ENCODE data around the gene KSR1. TPM values are rescaled to one million over a fixed set of nuclear protein-coding genes. Genes with fewer than 3 reads are reported as not detected.
"Not testable (repeated sequence)": the region's sequence is repeated elsewhere in the genome, so short reads cannot be mapped to it uniquely, and the experiment has no call there.

The KSR1 gene
- total RNA-seq, 1 experiment from 2014 or later: 41.7 TPM

DNA sequence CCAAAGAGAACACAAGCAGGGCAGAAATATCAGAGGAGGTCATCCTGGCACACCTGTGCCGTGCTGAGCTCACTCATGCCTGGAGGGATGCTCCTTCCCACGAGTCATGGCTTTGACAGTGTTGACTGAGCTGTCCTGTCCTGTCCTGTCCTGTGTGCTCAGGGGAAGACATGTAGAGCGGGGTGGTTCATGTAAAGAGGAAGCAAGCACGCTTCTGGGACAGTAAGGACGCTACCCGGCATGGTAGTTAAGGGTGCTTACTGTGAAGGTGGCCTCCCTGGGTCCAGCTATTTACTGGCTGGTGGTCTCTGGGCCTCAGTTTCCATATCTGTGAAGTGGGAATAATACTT lies 175.1 kb downstream of the KSR1 start:
- TF ChIP-seq, protein P1, sequence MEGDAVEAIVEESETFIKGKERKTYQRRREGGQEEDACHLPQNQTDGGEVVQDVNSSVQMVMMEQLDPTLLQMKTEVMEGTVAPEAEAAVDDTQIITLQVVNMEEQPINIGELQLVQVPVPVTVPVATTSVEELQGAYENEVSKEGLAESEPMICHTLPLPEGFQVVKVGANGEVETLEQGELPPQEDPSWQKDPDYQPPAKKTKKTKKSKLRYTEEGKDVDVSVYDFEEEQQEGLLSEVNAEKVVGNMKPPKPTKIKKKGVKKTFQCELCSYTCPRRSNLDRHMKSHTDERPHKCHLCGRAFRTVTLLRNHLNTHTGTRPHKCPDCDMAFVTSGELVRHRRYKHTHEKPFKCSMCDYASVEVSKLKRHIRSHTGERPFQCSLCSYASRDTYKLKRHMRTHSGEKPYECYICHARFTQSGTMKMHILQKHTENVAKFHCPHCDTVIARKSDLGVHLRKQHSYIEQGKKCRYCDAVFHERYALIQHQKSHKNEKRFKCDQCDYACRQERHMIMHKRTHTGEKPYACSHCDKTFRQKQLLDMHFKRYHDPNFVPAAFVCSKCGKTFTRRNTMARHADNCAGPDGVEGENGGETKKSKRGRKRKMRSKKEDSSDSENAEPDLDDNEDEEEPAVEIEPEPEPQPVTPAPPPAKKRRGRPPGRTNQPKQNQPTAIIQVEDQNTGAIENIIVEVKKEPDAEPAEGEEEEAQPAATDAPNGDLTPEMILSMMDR (conservative IDR thresholded peaks at IDR 0.05; ENCODE audit: low read depth, low read length): no peak
- TF ChIP-seq EZH2 (IDR thresholded peaks at IDR 0.05; ENCODE audit: borderline replicate concordance, low read depth, low read length, poor library complexity, severe bottlenecking): no peak
- Histone ChIP-seq H3K27ac (ENCODE audit: low read depth, low read length, poor library complexity, severe bottlenecking) (no peak overlapping the region), H3K4me1 (ENCODE audit: insufficient read depth, low read length, poor library complexity, severe bottlenecking) (no peaks in the 10 kb centered on the region), H3K4me3 (ENCODE audit: low read depth, low read length, poor library complexity, severe bottlenecking) (no peak overlapping the region), H3K36me3 (ENCODE audit: insufficient read depth, low read length, poor library complexity, severe bottlenecking) (no peaks in the 10 kb centered on the region), H3K9me3 (ENCODE audit: low read depth, low read length, poor library complexity, severe bottlenecking) (no peaks in the 10 kb centered on the region), H3K27me3 (replicated peaks; ENCODE audit: insufficient read depth, low read depth, low read length, poor library complexity) (no peaks in the 10 kb centered on the region)
- POLR2A ChIA-PET (ENCODE audit: low non-redundant PET): no interaction called here
- CTCF ChIA-PET: no interaction called here
- no TSS peak for BruUV-seq (replicated peaks)
- intact Hi-C loops (cut with micrococcal nuclease; ENCODE audit: unreplicated experiment): no loop called here
- DNase-seq (ENCODE audit: low spot score): no peak

DNA sequence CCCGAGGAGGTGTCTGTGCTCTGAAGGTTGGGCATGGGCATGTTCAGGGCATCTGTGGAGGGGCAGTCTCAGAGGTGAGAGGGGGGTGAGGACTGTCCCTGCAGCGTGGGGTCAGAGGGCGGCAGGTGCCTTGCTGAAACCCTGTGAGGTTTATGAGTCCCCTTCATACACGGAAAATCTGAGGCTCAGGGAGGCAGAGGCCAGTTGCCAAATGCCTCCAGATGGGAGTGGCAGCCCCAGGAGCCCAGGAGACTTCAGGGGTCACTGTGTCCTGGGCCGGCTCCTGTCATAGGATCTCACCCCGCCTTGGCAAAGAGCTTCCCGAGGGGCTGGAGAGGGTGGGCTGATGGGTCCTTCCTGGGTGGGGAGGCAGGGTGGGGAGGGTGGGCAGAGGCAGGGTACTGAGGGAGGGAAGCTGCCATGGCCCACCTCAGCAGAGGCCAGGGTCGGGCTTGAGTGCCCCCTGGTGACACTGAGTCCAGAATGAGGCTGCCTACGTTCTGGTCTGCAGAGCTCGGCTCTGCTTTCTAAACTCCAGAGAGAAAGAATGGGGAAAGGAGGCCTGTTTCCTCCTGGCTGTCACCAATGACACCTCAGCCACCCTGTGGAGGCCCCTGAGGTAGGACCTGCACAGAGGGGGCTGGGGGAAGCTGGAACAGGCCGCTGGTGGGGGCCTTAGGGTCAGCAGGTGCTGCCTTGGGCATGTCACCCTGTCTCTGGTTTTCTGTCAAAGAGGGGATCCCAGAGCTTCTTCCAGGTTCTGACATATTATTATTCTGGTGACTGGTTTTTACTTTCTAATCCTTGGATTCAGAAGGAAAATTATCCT lies 175.9 kb downstream of the KSR1 start:
- Histone ChIP-seq H3K4me3 (ENCODE audit: low read depth, low read length, poor library complexity, severe bottlenecking) (no peak overlapping the region), H3K9me3 (ENCODE audit: low read depth, low read length, poor library complexity, severe bottlenecking) (no peaks in the 10 kb centered on the region), H3K36me3 (ENCODE audit: insufficient read depth, low read length, poor library complexity, severe bottlenecking) (no peaks in the 10 kb centered on the region), H3K27me3 (replicated peaks; ENCODE audit: insufficient read depth, low read depth, low read length, poor library complexity) (no peaks in the 10 kb centered on the region), H3K4me1 (ENCODE audit: insufficient read depth, low read length, poor library complexity, severe bottlenecking) (no peaks in the 10 kb centered on the region), H3K27ac (ENCODE audit: low read depth, low read length, poor library complexity, severe bottlenecking) (no peak overlapping the region)
- intact Hi-C loops (cut with micrococcal nuclease; ENCODE audit: unreplicated experiment): no loop called here
- no peak for TF ChIP-seq EZH2 (IDR thresholded peaks at IDR 0.05; ENCODE audit: borderline replicate concordance, low read depth, low read length, poor library complexity, severe bottlenecking)
- TF ChIP-seq, protein P1 (conservative IDR thresholded peaks at IDR 0.05; ENCODE audit: low read depth, low read length): no peak
- CTCF ChIA-PET: interaction anchor here (0.6 kb wide), 1 partner anchor 22 kb away, joined by 3 read pairs; no protein-coding TSS in a partner anchor
- POLR2A ChIA-PET (ENCODE audit: low non-redundant PET): no interaction called here
- DNase-seq (ENCODE audit: low spot score): no peak
- no TSS peak for BruUV-seq (replicated peaks)

DNA sequence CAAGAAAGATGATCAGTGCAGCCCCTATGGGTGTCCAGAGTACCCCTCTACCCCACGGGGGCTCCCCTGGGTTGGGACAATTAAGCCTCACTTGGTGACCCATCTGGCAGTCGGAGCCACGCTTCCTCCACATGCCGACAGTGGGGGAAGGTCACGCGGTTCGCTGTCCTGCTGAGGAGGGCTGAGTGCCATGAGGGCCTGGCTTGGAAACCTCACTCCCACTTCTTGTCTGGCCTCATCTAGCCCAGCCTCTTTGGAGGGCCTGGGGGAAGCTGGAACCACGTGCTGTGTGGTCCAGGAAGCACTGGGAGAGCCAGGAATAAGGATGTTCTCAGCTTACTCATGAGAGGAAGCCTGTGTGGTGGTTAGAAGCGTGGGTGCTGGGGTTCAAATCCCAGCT lies 176.5 kb downstream of the KSR1 start:
- H3K9me3 ChIP-seq (ENCODE audit: low read depth, low read length, poor library complexity, severe bottlenecking); H3K4me1 ChIP-seq (ENCODE audit: insufficient read depth, low read length, poor library complexity, severe bottlenecking); H3K36me3 ChIP-seq (ENCODE audit: insufficient read depth, low read length, poor library complexity, severe bottlenecking); BruUV-seq (replicated peaks); POLR2A ChIA-PET (ENCODE audit: low non-redundant PET); H3K27ac ChIP-seq (ENCODE audit: low read depth, low read length, poor library complexity, severe bottlenecking); CTCF ChIA-PET; H3K27me3 ChIP-seq (replicated peaks; ENCODE audit: insufficient read depth, low read depth, low read length, poor library complexity); intact Hi-C loops (cut with micrococcal nuclease; ENCODE audit: unreplicated experiment); H3K4me3 ChIP-seq (ENCODE audit: low read depth, low read length, poor library complexity, severe bottlenecking); DNase-seq (ENCODE audit: low spot score): not testable (repeated sequence)
